NCI-H2171 (cell line): ENCODE data around the gene RAB29.
"Not testable (repeated sequence)": the region's sequence is repeated elsewhere in the genome, so short reads cannot be mapped to it uniquely, and the experiment has no call there.

ENCODE experiments used
- DNase-seq: peaks from one replicate; lab custom pipeline; 2025; lab: John Stamatoyannopoulos, UW

RAB29 gene

GRCh38 chr1:205720740-205721139 lies 54.5 kb downstream of the RAB29 start:
- not testable (repeated sequence) for DNase-seq

DNA sequence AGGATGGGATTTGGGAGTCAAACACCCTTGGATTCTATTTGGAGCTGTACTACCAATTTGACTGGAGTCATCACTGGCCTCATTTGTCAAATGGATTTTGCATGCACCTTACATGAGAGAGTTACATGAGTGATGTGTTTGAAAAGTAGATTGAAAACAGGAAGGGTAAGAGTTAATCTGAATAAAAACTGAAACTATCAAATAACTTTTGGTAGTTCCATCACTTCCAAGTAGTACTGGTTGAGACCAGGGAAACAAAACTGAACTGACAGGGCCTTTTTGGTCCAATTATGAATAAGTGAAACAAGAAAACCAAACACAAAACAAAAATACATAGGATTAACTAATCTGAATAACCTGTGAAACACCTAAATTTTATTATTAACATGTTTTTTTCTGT lies 55.5 kb downstream of the RAB29 start:
- DNase-seq, result no peak

- DNase-seq, result no peak
These were observed 56.3 kb downstream of the RAB29 start for GRCh38 chr1:205719015-205719414.
